SHP77 (cell line): Measurements from ENCODE around the gene MARCHF3.
A peak's percentile ranks its signal among the peaks of the same experiment; 100 is the strongest.
"Not testable (repeated sequence)": the region's sequence is repeated elsewhere in the genome, so short reads cannot be mapped to it uniquely, and the experiment has no call there.

Experiments used
- DNase-seq, 2 experiments: peaks; one replicate each; lab custom pipeline; 2025; lab: John Stamatoyannopoulos, UW

Gene MARCHF3

DNA sequence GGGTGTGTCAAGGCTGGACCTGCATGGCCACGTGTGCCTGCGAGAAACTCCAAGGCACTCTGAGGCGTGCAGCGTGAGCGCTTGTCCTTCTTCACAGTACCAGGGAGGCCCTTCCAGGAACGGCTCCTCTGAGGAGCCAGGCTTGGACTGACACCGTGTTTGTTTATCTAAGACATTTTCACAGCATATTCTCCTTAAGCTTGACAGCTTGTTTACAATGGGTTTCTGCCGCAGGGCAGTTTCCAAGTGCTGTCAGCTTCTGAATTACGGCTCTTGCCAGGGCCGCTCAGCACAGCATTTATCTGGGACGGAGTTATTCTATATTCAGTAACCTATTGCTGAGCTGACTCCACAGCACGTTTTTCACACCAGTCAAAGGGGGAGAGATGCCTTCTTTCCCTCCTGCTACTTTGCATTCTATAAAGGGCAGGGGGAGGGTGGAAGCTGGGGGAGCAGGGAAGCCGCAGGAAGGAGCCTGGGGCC is 155.0 kb downstream of the MARCHF3 start:
- DNase-seq, result no peak

DNA sequence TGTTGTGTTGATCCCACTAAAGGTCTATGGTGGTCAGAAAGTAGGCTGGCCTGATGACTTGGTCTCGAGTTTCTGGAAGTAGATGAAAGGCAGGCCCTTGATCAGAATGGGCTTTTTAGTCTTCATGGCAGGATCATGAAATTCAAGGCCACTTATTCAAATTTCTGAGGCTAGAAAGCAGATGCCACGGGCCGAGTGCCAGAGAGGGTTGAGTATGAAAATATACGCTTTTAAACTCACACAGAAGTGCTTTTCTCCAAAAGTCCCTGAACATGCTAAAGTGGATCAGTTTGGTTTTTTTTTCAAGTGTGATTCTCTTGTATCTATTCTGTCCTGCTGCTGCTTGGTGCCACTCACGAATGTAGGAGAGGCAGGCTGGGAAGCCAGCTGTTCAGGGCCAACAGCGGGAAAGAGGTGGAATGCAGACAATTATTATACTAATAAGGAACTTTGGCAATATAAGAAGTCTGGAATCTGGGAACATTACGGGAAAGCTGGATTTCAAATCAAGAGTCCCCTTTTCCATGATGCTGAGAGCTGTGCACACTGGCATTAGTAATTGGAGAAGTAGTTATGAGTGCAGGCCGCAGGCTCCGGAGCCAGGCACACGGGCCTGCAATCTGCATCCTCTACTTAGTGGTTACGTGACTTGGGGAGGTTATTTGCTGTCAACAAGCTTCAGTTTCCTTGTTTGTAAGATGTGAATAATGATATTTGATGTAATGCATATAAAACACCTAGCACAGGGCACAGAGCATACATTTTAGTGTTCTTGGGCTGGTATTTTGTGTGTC is 157.6 kb downstream of the MARCHF3 start:
- no peak for DNase-seq

GRCh38 chr5:126871441-126871840 is 158.9 kb downstream of the MARCHF3 start:
- DNase-seq, result no peak

DNA sequence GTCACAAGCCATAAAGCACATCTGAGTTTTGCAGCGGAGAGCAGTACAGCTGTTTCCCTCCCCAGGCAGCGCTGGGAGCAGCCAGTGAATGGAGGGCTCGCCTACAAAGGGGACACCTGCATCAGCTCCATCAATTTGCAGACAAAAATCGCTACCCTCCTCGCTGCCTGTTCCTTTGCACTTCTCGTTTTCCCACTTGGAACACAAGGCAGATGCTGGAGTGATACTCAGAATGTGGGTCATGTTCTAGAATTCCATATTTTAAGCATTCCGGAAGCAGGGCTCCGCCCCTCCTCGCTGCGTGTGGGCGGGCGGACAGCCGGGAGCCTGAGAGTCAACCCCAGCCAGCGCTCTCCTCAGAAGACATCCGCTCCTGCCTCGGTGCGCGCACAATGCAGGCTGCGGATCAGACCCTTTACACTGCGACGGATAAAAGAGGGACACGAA is 161.3 kb downstream of the MARCHF3 start:
- peak; percentile 11 to 46 for DNase-seq

DNA sequence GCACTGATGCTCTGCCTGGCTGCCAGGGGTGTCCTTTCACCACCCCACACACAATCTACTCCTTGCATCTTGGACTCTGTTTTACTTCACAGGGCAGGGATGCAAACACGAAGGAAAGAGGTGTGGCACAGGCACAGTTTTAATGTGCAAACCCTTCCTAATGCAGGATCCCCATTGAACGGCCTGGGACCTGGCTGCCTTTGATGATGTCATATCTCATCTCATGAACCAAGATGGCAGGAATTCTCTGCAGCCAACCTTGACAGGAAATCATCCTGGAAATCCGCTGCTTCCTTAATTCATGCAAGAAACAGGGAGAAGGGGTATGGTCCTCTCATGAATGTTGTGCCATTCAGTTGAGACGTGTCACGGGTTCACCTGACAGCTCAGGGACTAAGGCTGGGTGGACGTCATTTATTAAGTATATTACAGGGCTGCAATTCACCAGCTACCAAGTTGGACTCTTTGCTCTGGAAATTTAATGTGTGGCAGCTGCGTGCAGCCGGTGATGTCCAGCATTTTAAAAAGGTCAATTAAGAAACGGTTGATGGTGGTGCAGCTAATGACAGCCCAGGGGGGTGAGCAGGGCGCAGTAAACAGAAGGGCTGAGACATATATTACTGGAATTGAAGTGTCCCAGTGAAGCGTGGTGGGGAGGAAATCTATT is 161.9 kb downstream of the MARCHF3 start:
- peak in 1 of 2 experiments; percentile 5 for DNase-seq

- DNase-seq, result no peak
Measured at GRCh38 chr5:126866851-126867636, 163.3 kb downstream of the MARCHF3 start.

- DNase-seq, result no peak
Measured at GRCh38 chr5:126865299-126865698, 165.1 kb downstream of the MARCHF3 start.

- no peak for DNase-seq
Measured at GRCh38 chr5:126864042-126864688, 166.2 kb downstream of the MARCHF3 start.

DNA sequence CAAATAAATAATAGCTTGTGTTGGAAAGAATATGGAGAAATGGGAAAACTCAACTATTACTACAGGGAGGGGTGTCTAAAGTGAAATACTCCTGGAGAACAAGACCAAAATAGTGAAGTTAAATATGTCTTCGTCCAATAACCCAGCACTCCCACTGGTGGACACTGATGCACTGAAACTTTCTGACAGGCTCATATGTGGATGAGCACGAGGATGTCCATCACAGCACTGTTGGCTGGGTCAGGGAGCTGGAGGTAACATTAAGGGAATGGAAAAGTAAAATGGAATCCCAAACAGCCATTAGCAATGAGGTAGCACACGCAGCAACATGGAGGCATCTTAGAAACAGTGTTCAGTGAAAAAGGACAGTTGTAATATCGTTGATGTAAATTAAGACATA is 167.0 kb downstream of the MARCHF3 start:
- no peak for DNase-seq

GRCh38 chr5:126858441-126858840 is 171.9 kb downstream of the MARCHF3 start:
- DNase-seq, result no peak

GRCh38 chr5:126857472-126858410 is 172.6 kb downstream of the MARCHF3 start:
- DNase-seq, result no peak

DNA sequence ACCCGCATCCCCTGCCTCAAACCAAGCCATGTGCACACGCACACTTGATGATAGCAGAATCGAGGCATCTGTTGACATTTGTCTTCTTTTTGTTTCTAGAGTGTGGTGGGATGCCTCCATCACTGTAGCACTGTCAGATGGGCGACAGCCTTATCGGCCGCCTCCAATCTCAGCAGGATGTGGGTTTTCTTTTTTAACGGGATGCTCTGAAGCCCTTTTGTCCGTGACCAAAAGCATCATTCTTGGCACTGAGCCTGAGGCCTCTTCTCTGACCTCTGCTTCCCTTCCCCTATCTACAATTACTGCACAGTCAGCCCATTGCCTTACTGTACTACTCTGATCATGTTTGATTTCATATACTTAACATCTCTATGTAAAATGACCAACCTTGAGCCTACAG is 175.1 kb downstream of the MARCHF3 start:
- DNase-seq, result no peak

DNA sequence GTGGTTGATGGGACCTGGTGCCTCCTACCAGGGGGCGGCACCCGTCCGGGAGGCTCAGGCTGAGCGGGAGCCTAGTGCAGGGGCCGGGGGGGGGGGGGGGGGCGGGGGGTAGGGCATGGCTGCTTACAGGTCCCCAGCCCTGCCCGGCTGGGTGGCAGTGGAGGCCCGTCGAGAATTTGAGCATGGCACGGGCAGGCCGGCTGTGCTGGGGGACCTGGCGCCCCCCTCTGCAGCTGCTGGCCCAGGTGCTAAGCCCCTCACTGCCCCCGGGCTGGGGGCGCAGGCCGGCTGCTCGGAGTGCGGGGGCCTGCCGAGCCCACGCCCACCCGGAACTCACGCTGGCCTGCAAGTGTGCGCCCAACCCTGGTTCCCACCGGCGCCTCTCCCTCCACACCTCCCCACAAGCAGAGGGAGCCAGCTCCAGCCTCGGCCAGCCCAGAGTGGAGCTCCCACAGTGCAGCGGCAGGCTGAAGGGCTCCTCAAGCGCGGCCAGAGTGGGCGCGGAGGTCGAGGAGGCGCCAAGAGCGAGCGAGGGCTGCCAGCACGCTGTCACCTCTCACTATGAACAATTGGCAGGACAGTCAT is 175.7 kb downstream of the MARCHF3 start:
- no peak for DNase-seq

- not testable (repeated sequence) for DNase-seq
Measured at GRCh38 chr5:126853541-126854307, 176.6 kb downstream of the MARCHF3 start.

GRCh38 chr5:126852841-126853271 is 177.5 kb downstream of the MARCHF3 start:
- no peak for DNase-seq

- DNase-seq, result no peak
Measured at GRCh38 chr5:126852091-126852571, 178.2 kb downstream of the MARCHF3 start.

GRCh38 chr5:126851501-126852011 is 178.8 kb downstream of the MARCHF3 start:
- DNase-seq, result no peak

GRCh38 chr5:126849101-126849678 is 181.2 kb downstream of the MARCHF3 start:
- no peak for DNase-seq

DNA sequence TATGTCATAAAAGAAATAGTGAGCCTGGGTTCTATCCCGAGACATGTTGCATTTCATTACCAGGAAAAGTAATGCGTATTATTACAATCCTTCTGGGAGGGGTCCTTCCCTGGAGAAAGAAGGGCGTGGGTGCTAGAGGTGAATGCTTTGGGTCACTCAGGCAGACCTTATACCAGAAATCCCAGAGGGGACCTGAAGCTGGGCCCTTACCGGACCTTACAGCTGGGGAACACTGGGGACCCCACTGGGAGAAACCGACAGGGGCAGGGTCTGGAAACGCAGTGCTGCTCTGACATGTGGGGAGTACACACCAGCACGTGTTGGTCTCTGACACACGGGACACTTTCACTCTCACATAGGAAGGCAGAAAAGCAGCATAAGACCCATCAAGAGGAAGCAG is 182.1 kb downstream of the MARCHF3 start:
- no peak for DNase-seq
